ENCODE measurements around the gene TBL3.
"Not testable (repeated sequence)": the region's sequence is repeated elsewhere in the genome, so short reads cannot be mapped to it uniquely, and the experiment has no call there.

Gene TBL3

GRCh38 chr16:2002406-2003230 lies 30.8 kb downstream of the TBL3 start:
- no peak for DNase-seq

DNA sequence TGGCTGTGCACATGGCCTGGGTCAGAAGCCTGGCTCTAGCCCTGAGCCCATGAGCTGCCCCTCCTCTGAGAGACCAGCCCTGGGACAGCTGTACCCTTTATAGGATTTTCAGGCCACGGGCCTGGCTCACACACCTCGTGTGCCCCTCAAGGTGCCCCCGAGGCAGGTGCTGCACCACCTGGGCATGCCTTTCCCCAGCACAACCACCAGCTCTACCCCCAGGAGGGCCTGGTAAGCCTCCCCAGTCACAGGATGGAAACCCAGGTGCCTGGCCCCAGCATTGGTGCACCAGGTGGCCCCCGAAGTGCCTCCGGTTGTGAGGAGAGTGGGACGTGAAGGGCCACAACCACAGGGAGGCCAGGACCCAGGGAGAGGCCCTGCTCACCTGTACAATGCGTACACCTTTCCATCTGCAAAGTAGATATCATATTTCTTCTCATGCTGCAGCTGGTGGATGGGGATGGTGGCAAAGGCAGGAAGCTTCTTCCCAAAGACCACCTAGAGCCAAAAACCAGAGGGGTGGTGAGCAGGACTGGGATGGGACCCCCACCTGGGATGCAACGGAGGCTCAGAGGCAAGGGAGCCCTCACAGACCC lies 31.5 kb downstream of the TBL3 start:
- DNase-seq: no peak

DNA sequence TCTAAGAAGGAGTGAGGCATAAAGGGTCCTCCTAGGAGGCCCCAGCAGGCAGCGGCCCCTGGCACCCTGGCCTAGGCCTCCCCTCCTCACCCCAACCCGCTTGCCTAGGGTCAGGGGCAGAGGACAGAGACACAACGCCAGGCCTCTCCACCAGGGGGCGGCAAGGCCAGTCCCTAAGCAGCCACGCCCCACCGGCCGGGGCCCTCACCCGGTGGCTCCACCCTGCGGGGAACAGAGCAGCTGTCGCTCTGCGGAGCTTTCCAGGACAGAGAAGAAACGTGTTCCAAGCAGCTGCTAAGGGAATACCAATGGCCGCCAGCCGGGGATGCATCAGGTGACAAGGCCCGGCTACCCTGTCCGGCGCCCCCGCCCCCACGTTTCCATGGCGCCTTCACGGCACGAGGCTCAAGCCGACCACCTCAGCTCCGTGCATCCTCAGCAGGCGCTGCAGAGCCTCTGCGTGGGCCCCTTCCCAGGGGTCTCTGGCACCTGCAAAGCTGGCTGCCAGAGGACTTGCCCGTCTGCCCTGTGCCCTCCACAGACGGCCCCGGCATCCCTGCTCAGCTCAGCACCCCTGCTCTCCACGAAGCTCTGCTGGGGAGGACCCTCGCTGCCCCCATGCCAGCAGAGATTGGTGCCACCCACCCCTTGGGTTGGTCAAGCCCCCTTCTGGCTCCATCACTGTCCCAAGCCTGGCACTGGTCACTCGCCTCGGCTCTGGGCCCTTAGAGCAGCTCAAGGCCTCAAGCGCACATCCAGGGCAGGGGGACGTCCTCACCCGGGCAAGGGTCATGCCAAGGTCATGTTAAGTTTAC lies 32.2 kb downstream of the TBL3 start:
- peak; percentile 96 to 98 for DNase-seq

GRCh38 chr16:2004795-2005517 lies 33.1 kb downstream of the TBL3 start:
- no peak for DNase-seq

DNA sequence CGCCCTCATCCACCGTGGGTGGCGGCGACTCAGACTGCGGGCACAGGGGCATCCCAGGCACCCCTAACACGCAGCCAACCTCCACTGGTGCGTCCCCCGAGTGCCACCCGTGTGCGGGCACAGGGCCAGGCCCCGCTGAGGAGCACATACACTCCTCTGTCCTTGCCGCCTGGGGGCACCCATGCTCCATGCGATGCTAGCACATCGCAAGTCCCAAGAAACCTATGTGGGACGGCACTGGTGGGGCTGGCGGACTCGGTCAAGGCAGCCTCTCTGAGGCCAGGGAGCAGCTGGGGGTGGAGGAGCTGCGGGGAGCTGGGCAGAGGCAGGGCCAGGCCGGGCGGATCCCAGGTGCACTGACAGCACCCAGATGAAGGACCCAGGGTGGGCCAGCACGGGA lies 33.8 kb downstream of the TBL3 start:
- DNase-seq: no peak

GRCh38 chr16:2006317-2006716 lies 34.5 kb downstream of the TBL3 start:
- DNase-seq: no peak

DNA sequence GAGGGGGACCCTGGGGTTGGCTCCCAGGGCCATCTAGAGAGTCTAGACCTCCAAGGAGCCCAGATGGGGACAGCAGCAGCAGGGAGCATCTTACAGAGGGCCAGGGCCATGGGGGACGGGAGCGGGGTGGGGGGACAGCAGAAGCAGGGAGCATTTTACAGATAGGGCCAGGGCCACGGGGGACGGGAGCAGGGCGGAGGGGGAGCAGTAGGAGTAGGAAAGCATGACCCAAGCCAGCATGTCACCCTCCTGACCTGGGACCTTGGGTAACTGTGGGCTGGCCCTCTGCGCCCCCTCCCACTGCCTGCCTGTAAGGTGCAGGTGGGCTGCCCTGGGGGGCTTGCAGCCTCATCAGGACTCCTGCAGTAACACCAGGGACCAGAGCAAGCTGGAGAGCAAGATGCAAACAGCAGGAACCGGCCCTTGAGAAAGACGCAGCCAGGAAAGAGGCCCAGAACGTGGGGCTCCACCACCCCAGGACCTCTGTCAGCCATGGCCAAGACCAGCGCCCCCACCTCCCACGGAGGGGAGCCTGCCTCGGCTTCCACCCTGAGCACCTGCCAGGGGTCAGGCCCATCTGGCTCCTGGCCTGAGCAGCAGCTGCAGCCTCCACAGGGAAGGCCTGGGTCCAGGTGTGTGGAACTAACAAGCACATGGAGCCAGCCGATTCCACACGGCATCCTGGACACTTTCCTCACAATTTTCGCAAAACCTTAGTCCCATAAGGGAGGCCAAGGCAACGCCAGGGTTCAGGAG lies 35.4 kb downstream of the TBL3 start:
- no peak for DNase-seq

GRCh38 chr16:2008009-2008526 lies 36.2 kb downstream of the TBL3 start:
- no peak for DNase-seq

GRCh38 chr16:2008631-2009163 lies 36.8 kb downstream of the TBL3 start:
- no peak for DNase-seq

DNA sequence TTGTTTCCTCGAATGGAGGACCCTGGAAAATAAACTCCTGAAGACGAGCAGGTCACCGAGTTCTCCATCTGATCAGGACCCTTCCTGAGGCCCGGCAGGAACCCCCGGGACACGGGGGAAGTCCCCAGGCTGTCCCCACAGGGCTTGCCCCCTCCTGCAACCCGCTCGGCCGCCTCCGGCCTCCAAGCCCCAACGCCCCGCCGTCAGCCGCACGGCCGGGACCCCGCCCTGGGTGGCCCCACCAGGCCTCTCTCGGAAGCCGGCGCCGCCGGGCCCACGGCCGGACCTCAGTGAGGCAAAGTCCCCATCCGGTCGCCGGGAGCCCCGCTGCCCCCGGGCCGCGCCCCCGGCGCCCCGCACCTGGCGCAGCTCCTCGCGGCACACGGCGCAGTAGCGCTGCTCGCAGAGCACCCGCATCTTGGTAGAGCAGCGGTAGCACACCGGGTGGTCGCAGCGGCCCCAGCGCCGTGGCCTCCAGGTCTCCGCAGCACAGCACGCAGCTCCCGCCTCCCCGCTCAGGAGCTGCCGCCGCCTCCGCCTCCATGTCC lies 37.4 kb downstream of the TBL3 start:
- DNase-seq: no peak

DNA sequence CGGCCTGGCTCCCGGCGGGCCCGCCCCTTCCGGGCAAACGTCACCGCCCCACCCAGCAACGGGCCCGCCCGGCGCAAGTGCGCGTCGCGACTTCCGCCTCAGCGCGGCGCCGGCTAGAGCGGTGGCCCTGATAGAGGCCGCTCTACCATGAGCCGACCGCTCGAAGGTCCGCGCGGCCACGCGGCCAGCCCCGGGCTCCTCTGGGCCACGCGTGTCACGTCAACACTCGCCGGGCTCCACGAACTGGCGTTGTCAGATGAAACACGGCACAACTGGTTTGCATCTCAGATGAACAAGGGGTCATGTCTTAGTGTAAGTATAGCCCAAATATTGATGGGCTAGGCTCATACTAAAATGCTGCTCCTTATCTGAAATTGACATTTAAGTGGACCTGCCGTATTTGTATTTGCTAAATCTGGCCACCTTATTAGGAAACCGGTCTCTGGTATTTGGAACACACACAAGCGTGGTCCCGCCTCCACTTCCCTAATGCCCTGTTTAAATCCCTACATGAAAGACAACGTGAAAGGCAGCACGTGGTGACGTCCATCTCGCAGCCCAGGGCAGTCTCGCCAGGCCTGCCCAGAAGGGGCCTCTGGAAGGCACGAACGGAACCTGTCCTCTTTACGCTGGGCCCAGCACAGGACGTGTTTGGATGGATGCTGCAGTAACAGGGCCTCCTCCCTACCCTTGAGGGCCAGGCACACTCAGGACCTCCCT lies 38.1 kb downstream of the TBL3 start, which contains the start of gene ZNF598:
Gene ZNF598 (minus strand): TSS at position 31 of the 720 bp plus-strand sequence.
- DNase-seq: peak; percentile 74 to 87

DNA sequence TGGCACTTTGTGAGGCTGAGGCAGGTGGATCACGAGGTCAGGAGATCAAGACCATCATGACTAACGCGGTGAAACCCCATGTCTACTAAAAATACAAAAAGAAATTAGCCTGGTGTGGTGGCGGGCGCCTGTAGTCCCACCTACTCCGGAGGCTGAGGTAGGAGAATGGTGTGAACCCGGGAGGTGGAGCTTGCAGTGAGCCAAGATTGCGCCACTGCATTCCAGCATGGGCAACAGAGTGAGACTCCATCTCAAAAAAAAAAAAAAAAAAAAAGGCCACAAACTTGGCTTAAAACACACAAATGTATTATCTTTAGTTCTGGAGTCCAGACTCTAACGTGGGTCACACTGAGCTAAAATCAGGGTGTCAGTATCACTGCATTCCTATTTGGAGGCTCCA lies 39.9 kb downstream of the TBL3 start:
- not testable (repeated sequence) for DNase-seq

DNA sequence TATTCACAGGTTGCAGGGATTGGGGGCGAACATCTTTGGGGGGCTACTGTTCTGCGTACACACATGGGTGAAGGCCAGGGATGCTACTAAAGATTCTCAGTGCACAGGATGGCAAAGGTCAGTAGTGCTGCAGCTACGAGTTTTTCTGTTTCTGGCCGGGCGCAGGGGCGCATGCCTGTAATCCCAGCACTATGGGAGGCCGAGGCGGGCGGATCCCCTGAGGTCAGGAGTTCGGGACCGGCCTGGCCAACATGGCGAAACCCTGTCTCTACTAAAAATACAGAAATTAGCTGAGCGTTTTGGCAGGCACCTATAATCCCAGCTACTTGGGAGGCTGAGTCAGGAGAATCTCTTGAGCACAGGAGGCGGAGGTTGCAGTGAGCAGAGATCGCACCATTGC lies 41.7 kb downstream of the TBL3 start:
- DNase-seq: no peak

DNA sequence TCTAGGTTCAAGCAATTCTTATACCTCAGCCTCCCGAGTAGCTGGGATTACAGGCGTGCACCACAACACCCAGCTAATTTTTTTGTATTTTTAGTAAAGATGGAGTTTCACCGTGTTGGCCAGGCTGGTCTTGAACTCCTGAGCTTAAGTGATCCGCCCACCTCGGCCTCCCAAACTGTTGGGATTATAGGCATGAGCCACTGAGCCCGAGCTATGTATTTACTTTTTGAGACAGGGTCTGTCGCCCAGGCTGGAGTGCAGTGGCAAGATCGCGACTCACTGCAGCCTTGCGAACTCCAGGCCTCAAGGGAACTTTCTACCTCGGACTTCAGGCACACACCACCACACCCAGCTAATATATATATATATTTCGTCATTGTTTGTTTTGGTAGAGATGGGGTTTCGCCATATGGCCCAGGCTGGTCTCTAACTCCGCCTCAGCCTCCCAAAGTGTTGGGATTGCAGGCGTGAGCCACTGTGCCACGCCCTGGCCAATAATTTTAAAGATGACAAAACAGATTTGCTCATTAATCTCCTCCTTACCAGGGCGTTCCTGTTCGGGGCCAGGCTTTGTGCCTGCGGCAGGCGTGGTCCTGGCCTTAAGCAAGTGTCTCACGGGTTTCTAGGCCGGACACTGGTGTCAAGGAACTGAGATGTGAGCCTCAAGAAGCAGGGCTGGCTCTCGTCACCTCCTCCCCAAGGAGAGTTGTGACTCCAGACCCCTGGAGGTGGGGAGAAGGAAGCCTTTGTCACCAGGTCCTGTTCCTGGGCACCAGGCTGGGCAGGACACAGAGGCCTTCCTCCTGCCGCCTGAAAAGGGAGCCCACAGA lies 43.5 kb downstream of the TBL3 start:
- no peak for DNase-seq

GRCh38 chr16:2015947-2016208 lies 44.0 kb downstream of the TBL3 start:
- DNase-seq: no peak

- DNase-seq: no peak
These were observed 44.6 kb downstream of the TBL3 start for GRCh38 chr16:2016407-2016922.

DNA sequence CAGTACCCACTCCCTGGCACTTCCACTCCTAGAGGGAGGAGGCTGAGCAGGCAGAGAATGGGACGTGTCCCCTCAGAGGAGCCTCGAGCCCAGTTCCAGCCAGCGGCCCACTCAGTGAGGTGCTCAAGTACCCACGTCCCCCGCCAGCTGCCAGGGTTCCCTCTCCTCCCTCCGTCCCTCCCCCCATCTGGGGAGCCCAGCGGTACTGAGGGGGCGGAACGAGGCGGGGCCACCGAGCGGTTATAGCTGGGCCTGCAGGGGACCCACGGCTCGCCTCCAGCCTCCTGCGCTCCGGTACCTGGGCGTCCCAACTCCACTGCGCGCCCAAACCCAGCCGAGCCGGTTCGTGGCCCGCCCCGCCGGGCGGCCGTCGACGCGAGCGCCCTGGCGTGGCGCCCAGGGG lies 47.7 kb downstream of the TBL3 start, which contains the start of gene NPW:
Gene NPW (plus strand): TSS at position 268 of the 403 bp plus-strand sequence.
- DNase-seq: no peak

- DNase-seq: no peak
These were observed 48.3 kb downstream of the TBL3 start for GRCh38 chr16:2019921-2020831.

DNA sequence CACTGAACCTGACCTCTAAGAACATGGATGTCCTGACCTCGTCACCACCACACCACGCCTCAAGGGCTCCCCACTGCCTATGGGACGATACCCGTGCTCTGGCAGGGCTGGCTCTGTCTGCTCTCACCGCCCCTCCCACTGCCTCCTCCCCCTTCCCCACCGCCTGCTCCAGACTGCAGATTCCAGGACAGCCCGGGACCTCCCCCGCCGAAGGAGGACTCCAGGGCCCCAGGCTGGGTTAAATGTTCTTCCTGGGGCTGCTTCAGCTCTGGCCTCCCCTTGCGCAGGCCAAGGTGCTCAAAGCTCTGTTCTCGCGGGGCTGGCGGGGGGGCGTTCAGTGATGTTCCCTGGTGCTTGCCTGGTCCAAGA lies 50.9 kb downstream of the TBL3 start:
- no peak for DNase-seq

All from NCI-H187 (cell line).